WERI-Rb-1 (cell line): ENCODE data around the gene SOX1.

ENCODE experiments used
- DNase-seq: peaks from one replicate; pipeline ENCODE4 v3.0.0-alpha.2; 2020
- H3K27ac ChIP-seq: fragments of 250-450 bp; sonication (Bioruptor Pico); 2 replicates; pipeline ENCODE4 v1.5.1; 2020; ENCODE audit warnings: mild to moderate bottlenecking, moderate library complexity
- H3K27me3 ChIP-seq: fragments of 250-450 bp; sonication (Bioruptor Pico); 2 replicates; pipeline ENCODE4 v1.5.1; 2021; ENCODE audit warnings: mild to moderate bottlenecking, low read depth, moderate library complexity; ENCODE audit not compliant: insufficient read depth, severe bottlenecking
- H3K36me3 ChIP-seq: fragments of 250-450 bp; sonication (Bioruptor Pico); 2 replicates; pipeline ENCODE4 v1.5.1; 2020; ENCODE audit warnings: mild to moderate bottlenecking, moderate library complexity
- H3K4me3 ChIP-seq: 2 replicates; pipeline ENCODE4 v1.5.1; 2011; ENCODE audit warnings: low read depth, mild to moderate bottlenecking, control low read depth, low read length
- H3K9me3 ChIP-seq: fragments of 250-450 bp; sonication (Bioruptor Pico); 2 replicates; pipeline ENCODE4 v1.5.1; 2021; ENCODE audit warnings: mild to moderate bottlenecking, moderate library complexity; ENCODE audit not compliant: severe bottlenecking
- TF ChIP-seq, protein P1 (sequence below): IDR thresholded peaks from 2 replicates; pipeline ENCODE4 v1.5.1; 2011; ENCODE audit warnings: low read depth, mild to moderate bottlenecking, control low read depth, inconsistent platforms, low read length

Gene SOX1

DNA sequence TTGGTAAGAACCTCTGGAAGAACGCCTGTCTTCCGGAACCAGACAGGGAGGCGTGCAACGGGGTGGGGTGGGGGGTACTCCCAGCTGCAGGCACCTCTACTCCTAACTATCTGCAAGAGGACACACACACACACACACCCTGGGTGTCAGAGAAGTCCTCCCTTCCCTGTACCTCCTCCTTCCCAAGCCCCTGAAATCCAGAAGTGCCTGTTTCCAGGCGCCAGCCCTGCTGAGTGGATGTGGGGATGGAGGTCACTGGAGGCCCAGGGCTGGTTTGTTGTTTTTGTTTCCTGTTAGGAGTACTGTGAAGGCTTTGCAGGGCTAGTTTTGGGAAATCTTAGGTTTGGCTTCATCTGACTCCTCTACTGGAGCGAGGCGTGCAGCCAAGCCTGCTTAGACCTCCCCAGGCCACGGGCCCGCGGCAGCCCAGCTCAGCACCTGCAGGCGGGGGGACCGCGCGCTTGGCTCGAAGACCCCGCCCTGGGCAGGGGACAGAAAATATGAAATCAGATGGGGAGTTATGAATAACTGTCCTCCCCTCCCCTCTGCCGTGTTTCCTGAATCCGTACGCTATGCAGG is 36.4 kb downstream of the SOX1 start:
- Histone ChIP-seq H3K27me3 (peaks cover 98% of the 10 kb centered on the region), H3K4me3 (no peak overlapping the region), H3K27ac (no peak overlapping the region), H3K9me3 (peaks cover 22% of the 10 kb centered on the region), H3K36me3 (no peaks in the 10 kb centered on the region)
- no peak for DNase-seq
- TF ChIP-seq, protein P1, sequence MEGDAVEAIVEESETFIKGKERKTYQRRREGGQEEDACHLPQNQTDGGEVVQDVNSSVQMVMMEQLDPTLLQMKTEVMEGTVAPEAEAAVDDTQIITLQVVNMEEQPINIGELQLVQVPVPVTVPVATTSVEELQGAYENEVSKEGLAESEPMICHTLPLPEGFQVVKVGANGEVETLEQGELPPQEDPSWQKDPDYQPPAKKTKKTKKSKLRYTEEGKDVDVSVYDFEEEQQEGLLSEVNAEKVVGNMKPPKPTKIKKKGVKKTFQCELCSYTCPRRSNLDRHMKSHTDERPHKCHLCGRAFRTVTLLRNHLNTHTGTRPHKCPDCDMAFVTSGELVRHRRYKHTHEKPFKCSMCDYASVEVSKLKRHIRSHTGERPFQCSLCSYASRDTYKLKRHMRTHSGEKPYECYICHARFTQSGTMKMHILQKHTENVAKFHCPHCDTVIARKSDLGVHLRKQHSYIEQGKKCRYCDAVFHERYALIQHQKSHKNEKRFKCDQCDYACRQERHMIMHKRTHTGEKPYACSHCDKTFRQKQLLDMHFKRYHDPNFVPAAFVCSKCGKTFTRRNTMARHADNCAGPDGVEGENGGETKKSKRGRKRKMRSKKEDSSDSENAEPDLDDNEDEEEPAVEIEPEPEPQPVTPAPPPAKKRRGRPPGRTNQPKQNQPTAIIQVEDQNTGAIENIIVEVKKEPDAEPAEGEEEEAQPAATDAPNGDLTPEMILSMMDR, result no peak

DNA sequence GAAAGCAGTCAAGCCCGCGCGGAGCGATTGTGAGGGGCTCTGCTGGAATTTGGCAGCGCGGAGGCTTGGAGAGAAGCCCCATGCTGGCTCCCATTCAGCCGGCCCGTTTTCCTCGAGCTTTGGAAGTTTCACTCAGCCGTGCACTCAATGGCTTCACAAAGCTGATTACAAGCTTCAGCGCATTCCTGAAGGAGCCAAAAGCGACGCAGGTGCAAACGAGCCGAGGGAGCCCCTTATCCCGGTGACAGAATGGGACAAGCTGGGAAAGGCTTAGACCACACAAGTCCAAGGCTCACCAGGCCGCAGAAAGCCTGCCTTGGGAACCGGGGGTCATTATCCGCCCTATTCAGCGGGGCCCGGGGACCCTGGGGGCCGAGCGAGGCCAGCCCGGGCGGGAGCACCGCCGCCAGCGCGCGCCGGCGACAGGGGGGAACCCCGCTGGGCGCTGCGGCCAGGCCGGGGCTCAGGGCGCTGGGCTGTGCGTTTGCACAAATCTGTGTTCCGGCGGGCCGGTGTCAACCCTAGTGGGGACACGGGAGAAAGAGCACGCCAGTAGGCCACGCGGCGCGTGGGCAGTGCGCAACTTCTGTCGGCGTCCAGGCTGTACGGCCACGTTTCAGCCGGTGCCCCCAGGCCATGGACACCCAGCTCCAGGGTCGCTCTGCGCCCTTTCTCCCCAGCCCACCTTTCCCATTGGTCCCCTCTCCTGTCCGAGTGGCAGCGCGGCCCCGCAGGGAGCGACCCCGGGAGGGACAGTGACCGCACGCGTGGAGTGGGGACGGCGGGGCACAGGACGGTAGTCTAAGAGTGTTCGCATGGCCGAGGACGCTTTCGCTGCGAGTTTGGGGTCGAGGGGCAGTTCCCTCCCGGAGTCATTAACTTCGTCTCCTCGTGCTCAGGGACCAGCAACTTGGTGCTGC is 37.3 kb downstream of the SOX1 start:
- no peak overlapping the region for H3K4me3 ChIP-seq
- TF ChIP-seq, protein P1, result no peak
- H3K9me3 ChIP-seq, result peaks cover 22% of the 10 kb centered on the region
- H3K27ac ChIP-seq, result no peak overlapping the region
- no peak for DNase-seq
- H3K36me3 ChIP-seq, result no peaks in the 10 kb centered on the region
- H3K27me3 ChIP-seq, result peaks cover 98% of the 10 kb centered on the region

DNA sequence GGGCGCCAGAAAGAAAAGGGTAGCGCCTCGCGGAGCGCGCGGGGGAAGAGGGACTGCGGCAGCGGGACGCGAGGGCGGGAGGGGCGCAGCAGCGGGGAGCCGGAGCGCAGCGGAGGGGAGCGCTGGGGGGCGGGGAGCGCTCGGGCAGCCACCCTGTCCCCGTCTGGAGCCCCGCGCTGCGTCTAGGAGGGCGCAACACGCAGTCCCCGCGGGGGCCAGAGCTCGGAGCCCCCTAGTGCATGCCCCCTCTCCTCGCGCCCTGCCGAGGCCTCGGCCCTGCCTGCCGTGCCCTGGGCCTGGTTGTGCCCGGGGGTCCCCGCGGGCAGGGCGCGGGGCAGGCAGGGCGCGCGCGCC is 37.9 kb downstream of the SOX1 start:
- Histone ChIP-seq H3K27me3 (peaks cover 98% of the 10 kb centered on the region), H3K36me3 (no peaks in the 10 kb centered on the region)
- TF ChIP-seq, protein P1, result no peak

DNA sequence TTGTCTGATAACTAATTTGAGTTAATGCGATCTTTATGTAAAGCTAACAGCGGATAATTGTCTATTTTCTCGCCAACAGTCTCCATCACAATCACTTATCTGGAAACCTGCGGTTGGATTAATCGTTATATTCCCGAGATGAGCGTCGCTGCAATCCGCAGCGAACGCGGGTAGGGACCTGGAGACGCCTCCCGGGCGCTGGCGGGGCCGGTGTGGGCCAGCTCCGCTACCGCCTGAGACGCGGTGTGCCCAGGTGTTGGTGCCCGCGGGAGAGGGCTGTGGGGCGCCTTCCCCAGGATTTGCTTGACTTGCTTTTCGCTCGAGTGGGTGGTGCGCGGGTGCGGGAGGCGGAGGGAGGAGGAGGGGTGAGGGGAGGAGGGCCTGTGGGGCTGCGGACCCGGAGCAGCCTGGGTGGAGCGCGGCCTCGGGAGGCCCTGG is 38.3 kb downstream of the SOX1 start:
- Histone ChIP-seq H3K4me3 (no peak overlapping the region), H3K9me3 (peaks cover 22% of the 10 kb centered on the region), H3K27me3 (peaks cover 98% of the 10 kb centered on the region), H3K27ac (no peak overlapping the region), H3K36me3 (no peaks in the 10 kb centered on the region)
- no peak for DNase-seq
- TF ChIP-seq, protein P1, result no peak

More for the DNA sequence above, 37.9 kb downstream of the SOX1 start:
- Histone ChIP-seq H3K27ac (no peak overlapping the region), H3K9me3 (peaks cover 22% of the 10 kb centered on the region), H3K4me3 (no peak overlapping the region)
- DNase-seq, result no peak

DNA sequence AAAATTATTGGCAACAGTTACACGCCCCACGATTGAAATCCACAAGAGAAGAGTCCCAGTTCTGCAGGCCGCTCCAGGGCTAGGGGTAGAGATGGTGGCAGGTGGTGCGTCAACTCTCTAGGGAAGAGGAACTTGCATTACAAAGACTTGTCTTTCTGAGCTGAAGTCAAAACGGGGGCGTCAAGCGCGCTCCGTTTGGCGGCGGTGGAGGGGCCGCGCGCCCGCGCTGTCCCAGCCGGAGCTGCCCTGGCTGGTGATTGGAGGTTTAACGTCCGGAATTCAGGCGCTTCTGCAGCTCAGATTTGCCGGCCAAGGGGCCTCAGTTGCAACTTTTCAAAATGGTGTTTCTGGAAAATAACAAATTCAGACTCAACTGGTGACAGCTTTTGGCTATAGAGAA is 38.9 kb downstream of the SOX1 start:
- Histone ChIP-seq H3K4me3 (no peak overlapping the region), H3K9me3 (peaks cover 22% of the 10 kb centered on the region), H3K27me3 (peaks cover 98% of the 10 kb centered on the region), H3K36me3 (no peaks in the 10 kb centered on the region), H3K27ac (no peak overlapping the region)
- TF ChIP-seq, protein P1, result no peak
- no peak for DNase-seq
